Karpas-422 (cell line): ENCODE results near the gene SLC26A11. TPM values are rescaled to one million over a fixed set of nuclear protein-coding genes. Genes with fewer than 3 reads are reported as not detected.
A peak's percentile ranks its signal among the peaks of the same experiment; 100 is the strongest.
"Not testable (repeated sequence)": the region's sequence is repeated elsewhere in the genome, so short reads cannot be mapped to it uniquely, and the experiment has no call there.

Experiments
- DNase-seq: peaks from one replicate; pipeline ENCODE4 v3.0.0-alpha.2; 2015
- H2AFZ ChIP-seq: fragments of 200-600 bp; sonication (generic); 2 replicates; pipeline ENCODE4 v1.6.1; 2014; ENCODE audit warnings: antibody characterized with exemption, low read length, mixed read lengths
- H3K27ac ChIP-seq: fragments of 200-600 bp; sonication (generic); 2 replicates; pipeline ENCODE4 v1.5.1; 2014; ENCODE audit warnings: mild to moderate bottlenecking, low read length, moderate library complexity
- H3K27me3 ChIP-seq: fragments of 200-600 bp; sonication (generic); 2 replicates; pipeline ENCODE4 v1.6.1; 2014; ENCODE audit warnings: low read length, mixed read lengths
- H3K36me3 ChIP-seq: fragments of 200-600 bp; sonication (generic); 2 replicates; pipeline ENCODE4 v1.6.1; 2014; ENCODE audit warnings: low read length, mixed read lengths; ENCODE audit not compliant: insufficient read depth
- H3K4me1 ChIP-seq: fragments of 200-600 bp; sonication (generic); 2 replicates; pipeline ENCODE4 v1.6.1; 2014; ENCODE audit warnings: mild to moderate bottlenecking, low read length, mixed read lengths
- H3K4me2 ChIP-seq: fragments of 200-600 bp; sonication (generic); 2 replicates; pipeline ENCODE4 v1.6.1; 2014; ENCODE audit warnings: low read length, low read depth, mild to moderate bottlenecking; ENCODE audit not compliant: poor library complexity, severe bottlenecking
- H3K4me3 ChIP-seq: fragments of 200-600 bp; sonication (generic); 2 replicates; pipeline ENCODE4 v1.5.1; 2014; ENCODE audit warnings: mild to moderate bottlenecking, antibody characterized with exemption, low read length, mixed read lengths
- H3K79me2 ChIP-seq: fragments of 200-600 bp; sonication (generic); 2 replicates; pipeline ENCODE4 v1.6.1; 2014; ENCODE audit warnings: mild to moderate bottlenecking, low read length, mixed read lengths
- H3K9ac ChIP-seq: fragments of 200-600 bp; sonication (generic); 2 replicates; pipeline ENCODE4 v1.6.0; 2014; ENCODE audit warnings: low read length
- H3K9me2 ChIP-seq: fragments of 200-600 bp; sonication (generic), shearing (Covaris generic); replicated peaks from 2 replicates; pipeline ENCODE4 v1.6.0; 2014; ENCODE audit warnings: mild to moderate bottlenecking, low read length, moderate library complexity; ENCODE audit not compliant: insufficient read depth
- H3K9me3 ChIP-seq: fragments of 300-700, 200-600 bp; sonication (generic); 2 replicates; pipeline ENCODE4 v1.6.1; 2014; ENCODE audit warnings: low read length, mixed read lengths
- H4K20me1 ChIP-seq: fragments of 200-600 bp; sonication (generic); 2 replicates; pipeline ENCODE4 v1.6.1; 2014; ENCODE audit warnings: mild to moderate bottlenecking, antibody characterized with exemption, low read length, low read depth; ENCODE audit not compliant: insufficient read depth
- total RNA-seq: library from RNA; depleted of rRNA; stranded (reverse); fragments of >200 nt; shearing (Covaris generic); gene quantifications from 2 replicates; pipeline ENCODE4 v1.2.3, GENCODE V29; 2014; ENCODE audit warnings: low replicate concordance

The SLC26A11 gene
- total RNA-seq, 1 experiment from 2014 or later: 7.4 TPM

GRCh38 chr17:80190716-80191115 lies 29.5 kb upstream of the SLC26A11 start:
- H2AFZ ChIP-seq: no peak overlapping the region
- H3K27me3 ChIP-seq: no peaks in the 10 kb centered on the region
- H3K9me3 ChIP-seq: no peaks in the 10 kb centered on the region
- H3K36me3 ChIP-seq: no peaks in the 10 kb centered on the region
- no peaks in the 10 kb centered on the region for H3K79me2 ChIP-seq
- H3K4me1 ChIP-seq: no peaks in the 10 kb centered on the region
- H4K20me1 ChIP-seq: no peaks in the 10 kb centered on the region
- no peaks in the 10 kb centered on the region for H3K9me2 ChIP-seq
- DNase-seq: no peak
- H3K27ac ChIP-seq: no peak overlapping the region
- no peak overlapping the region for H3K4me3 ChIP-seq
- no peak overlapping the region for H3K9ac ChIP-seq
- no peak overlapping the region for H3K4me2 ChIP-seq

GRCh38 chr17:80191192-80191591 lies 29.0 kb upstream of the SLC26A11 start:
- H3K4me1 ChIP-seq: no peaks in the 10 kb centered on the region
- no peak overlapping the region for H3K27ac ChIP-seq
- no peaks in the 10 kb centered on the region for H4K20me1 ChIP-seq
- no peak for DNase-seq
- no peaks in the 10 kb centered on the region for H3K9me2 ChIP-seq
- no peaks in the 10 kb centered on the region for H3K36me3 ChIP-seq
- H3K4me3 ChIP-seq: no peak overlapping the region
- no peak overlapping the region for H3K4me2 ChIP-seq
- H3K9ac ChIP-seq: no peak overlapping the region
- H3K79me2 ChIP-seq: no peaks in the 10 kb centered on the region
- no peaks in the 10 kb centered on the region for H3K9me3 ChIP-seq
- H2AFZ ChIP-seq: no peak overlapping the region
- H3K27me3 ChIP-seq: no peaks in the 10 kb centered on the region

- Histone ChIP-seq H3K9ac (no peak overlapping the region), H3K27ac (no peak overlapping the region), H2AFZ (no peak overlapping the region), H3K36me3 (no peaks in the 10 kb centered on the region), H3K4me2 (no peak overlapping the region), H3K4me3 (no peak overlapping the region), H3K9me3 (no peaks in the 10 kb centered on the region), H3K9me2 (no peaks in the 10 kb centered on the region), H4K20me1 (no peaks in the 10 kb centered on the region), H3K27me3 (no peaks in the 10 kb centered on the region), H3K79me2 (no peaks in the 10 kb centered on the region), H3K4me1 (no peaks in the 10 kb centered on the region)
- no peak for DNase-seq
These were observed 28.2 kb upstream of the SLC26A11 start for GRCh38 chr17:80191865-80192661.

- H3K4me2 ChIP-seq: no peak overlapping the region
- no peaks in the 10 kb centered on the region for H4K20me1 ChIP-seq
- H3K36me3 ChIP-seq: no peaks in the 10 kb centered on the region
- no peaks in the 10 kb centered on the region for H3K27me3 ChIP-seq
- no peaks in the 10 kb centered on the region for H3K9me3 ChIP-seq
- no peak overlapping the region for H3K4me3 ChIP-seq
- H3K27ac ChIP-seq: no peak overlapping the region
- H3K79me2 ChIP-seq: no peaks in the 10 kb centered on the region
- no peaks in the 10 kb centered on the region for H3K4me1 ChIP-seq
- DNase-seq: no peak
- no peaks in the 10 kb centered on the region for H3K9me2 ChIP-seq
- H3K9ac ChIP-seq: no peak overlapping the region
- H2AFZ ChIP-seq: no peak overlapping the region
These were observed 25.1 kb upstream of the SLC26A11 start for GRCh38 chr17:80195141-80195540.

GRCh38 chr17:80195671-80196529 lies 24.3 kb upstream of the SLC26A11 start:
- Histone ChIP-seq H3K9me2 (no peaks in the 10 kb centered on the region), H4K20me1 (no peaks in the 10 kb centered on the region), H3K4me3 (no peak overlapping the region), H2AFZ (no peak overlapping the region), H3K4me1 (no peaks in the 10 kb centered on the region), H3K79me2 (no peaks in the 10 kb centered on the region), H3K9ac (no peak overlapping the region), H3K27me3 (no peaks in the 10 kb centered on the region), H3K27ac (no peak overlapping the region), H3K4me2 (no peak overlapping the region), H3K9me3 (no peaks in the 10 kb centered on the region), H3K36me3 (no peaks in the 10 kb centered on the region)
- peak; percentile 55 for DNase-seq

- H3K4me2 ChIP-seq: no peak overlapping the region
- no peak for DNase-seq
- H3K79me2 ChIP-seq: no peaks in the 10 kb centered on the region
- H3K9me2 ChIP-seq: no peaks in the 10 kb centered on the region
- no peaks in the 10 kb centered on the region for H4K20me1 ChIP-seq
- no peaks in the 10 kb centered on the region for H3K4me1 ChIP-seq
- no peak overlapping the region for H3K4me3 ChIP-seq
- no peaks in the 10 kb centered on the region for H3K27me3 ChIP-seq
- H3K9me3 ChIP-seq: no peaks in the 10 kb centered on the region
- H3K36me3 ChIP-seq: no peaks in the 10 kb centered on the region
- no peak overlapping the region for H2AFZ ChIP-seq
- no peak overlapping the region for H3K27ac ChIP-seq
- H3K9ac ChIP-seq: no peak overlapping the region
These were observed 23.6 kb upstream of the SLC26A11 start for GRCh38 chr17:80196652-80197051.

GRCh38 chr17:80198144-80198661 lies 22.0 kb upstream of the SLC26A11 start:
- Histone ChIP-seq H3K4me2 (no peak overlapping the region), H2AFZ (no peak overlapping the region), H3K9me2 (no peaks in the 10 kb centered on the region), H3K4me3 (no peak overlapping the region), H3K9ac (no peak overlapping the region), H3K36me3 (no peaks in the 10 kb centered on the region), H3K4me1 (no peaks in the 10 kb centered on the region), H4K20me1 (no peaks in the 10 kb centered on the region), H3K27ac (no peak overlapping the region), H3K27me3 (no peaks in the 10 kb centered on the region), H3K9me3 (no peaks in the 10 kb centered on the region), H3K79me2 (no peaks in the 10 kb centered on the region)
- DNase-seq: no peak

- not testable (repeated sequence) for H3K4me2 ChIP-seq, H3K79me2 ChIP-seq, H3K9ac ChIP-seq, H3K9me3 ChIP-seq, H2AFZ ChIP-seq, H3K36me3 ChIP-seq, H3K9me2 ChIP-seq, DNase-seq, H3K4me1 ChIP-seq, H3K4me3 ChIP-seq, H4K20me1 ChIP-seq, H3K27me3 ChIP-seq, H3K27ac ChIP-seq
These were observed 20.9 kb upstream of the SLC26A11 start for GRCh38 chr17:80199295-80199694.
